Spleen (tissue), 11 donors: ENCODE data around the gene DUS1L. TPM values are rescaled to one million over a fixed set of nuclear protein-coding genes. Genes with fewer than 3 reads are reported as not detected.

Experiments used
- DNase-seq: peaks from one replicate; pipeline ENCODE4 v3.0.0-alpha.2; 2020
- H3K27ac ChIP-seq, 8 donors: fragments of 200-600 bp; sonication (generic) in 7 of 8; 1 replicate in 4 of 8; 2 replicates in 4 of 8; pipeline versions ENCODE4 v1.5.0 to v1.8.0; 2016 to 2021; ENCODE audit warnings: inconsistent platforms in 4 of 8, mild to moderate bottlenecking in 4 of 8, moderate library complexity in 1 of 8
- H3K27me3 ChIP-seq, 7 donors: fragments of 200-600 bp; sonication (generic) in 6 of 7; replicated peaks in 1 of 7; 1 replicate in 4 of 7; 2 replicates in 3 of 7; pipeline versions ENCODE4 v1.5.0 to v1.8.0; 2016 to 2021; ENCODE audit warnings: inconsistent platforms in 3 of 7, mild to moderate bottlenecking in 1 of 7
- H3K36me3 ChIP-seq, 6 donors: fragments of 200-600 bp; sonication (generic) in 5 of 6; 1 replicate in 4 of 6; 2 replicates in 2 of 6; pipeline versions ENCODE4 v1.5.0 to v1.8.0; 2016 to 2021; ENCODE audit warnings: inconsistent platforms in 2 of 6
- H3K4me1 ChIP-seq, 6 donors: fragments of 200-600 bp; sonication (generic) in 5 of 6; 1 replicate in 3 of 6; 2 replicates in 3 of 6; pipeline versions ENCODE4 v1.5.0 to v1.8.0; 2016 to 2021; ENCODE audit warnings: inconsistent platforms in 3 of 6
- H3K4me3 ChIP-seq, 8 donors: fragments of 200-600 bp; sonication (generic) in 7 of 8; 1 replicate in 4 of 8; 2 replicates in 4 of 8; pipeline versions ENCODE4 v1.5.0 to v1.8.0; 2016 to 2021; ENCODE audit warnings: inconsistent platforms in 4 of 8, mild to moderate bottlenecking in 4 of 8, moderate library complexity in 2 of 8
- H3K9me3 ChIP-seq, 8 donors: fragments of 200-600 bp; sonication (generic) in 7 of 8; 1 replicate in 4 of 8; 2 replicates in 4 of 8; pipeline versions ENCODE4 v1.5.0 to v1.8.0; 2016 to 2021; ENCODE audit warnings: inconsistent platforms in 4 of 8
- CTCF ChIP-seq, 11 experiments: fragments of 200-600 bp in 7 of 11; fragments of 450-650 bp in 4 of 11; sonication (generic) in 4 of 11; IDR thresholded peaks in 8 of 11; conservative IDR thresholded peaks in 3 of 11; 1 replicate in 7 of 11; 2 replicates in 4 of 11; pipeline versions ENCODE4 v1.4.0 to v1.8.0; 2016 to 2021; ENCODE audit warnings: antibody characterized with exemption in 11 of 11, inconsistent platforms in 4 of 11, mild to moderate bottlenecking in 1 of 11
- POLR2A ChIP-seq, 3 donors: fragments of 450-650 bp; IDR thresholded peaks; one replicate each; pipeline ENCODE4 v1.5.1; 2017; ENCODE audit warnings: antibody characterized with exemption in 3 of 3, mild to moderate bottlenecking in 1 of 3
- POLR2AphosphoS5 ChIP-seq, 3 donors: sonication (generic); formaldehyde crosslinking; IDR thresholded peaks; one replicate each; pipeline ENCODE4 v1.5.1; 2017; ENCODE audit warnings: antibody characterized with exemption in 3 of 3
- WGBS, 5 donors: extraction: QIAGEN DNeasy Blood & Tissue Kit in 3 of 5; methylation state at CpG; one replicate each; pipeline versions ENCODE4 v1.1.5 to v1.1.7; 2013 to 2018; 5-methylcytosine and 5-hydroxymethylcytosine counted together
- intact Hi-C: fragments of 100-400 bp; cut with DNase I; formaldehyde crosslinking; loops from one replicate; pipeline ENCODE4 v1.15.0; 2023; ENCODE audit warnings: low total_unique reads
- polyA plus RNA-seq, 3 donors: library from polyadenylated mRNA; stranded (reverse); fragments of 200-250 nt; gene quantifications; one replicate each; pipeline ENCODE4 v1.2.1, GENCODE V29; 2013
- total RNA-seq, 7 donors: library from RNA; depleted of rRNA in 3 of 7; stranded (reverse); fragments of >200 nt in 3 of 7; fragmentation: NEBNext Ultra II Directional in 4 of 7; extraction: Animal tissue kit (Norgen Biotek cat#: 25700) in 4 of 7; gene quantifications; one replicate each; pipeline versions ENCODE4 v1.1.0 to v1.2.1, GENCODE V29; 2016 to 2021
- donor health status: healthy with polysubstance abuse.
- donor health status: DM: no; HTN: no; CAD: no; lungs with moderate emphysema.
- donor health status: DM: no; HTN: no; CAD: no.
- donor health status: Bipolar disorder and iron deficiency.
- donor health status: healthy.
- donor health status: DM: no; HTN: no; CAD: no.
- donor health status: DM: yes; HTN: yes; CAD: no.

DUS1L gene
- total and polyA plus RNA-seq, 10 donors: 76.4 to 174 (median 103) TPM

- intact Hi-C loops: no loop called here
- WGBS, 5 donors: 87 to 97% (median 92%) methylated on average over 17 to 38 of the region's 38 CpGs
- peak; percentile 70 for DNase-seq
- no peak overlapping the region for H3K4me3 ChIP-seq
- no peak for TF ChIP-seq POLR2A (IDR thresholded peaks at IDR 0.05)
- TF ChIP-seq CTCF (IDR thresholded peaks at IDR 0.05 in 8 of 11, conservative IDR thresholded peaks at IDR 0.05 in 3 of 11): no peak
- peak in 1 of 3 donors; percentile 7 for TF ChIP-seq POLR2AphosphoS5 (IDR thresholded peaks at IDR 0.05)
- peaks cover 0 to 70% (median 59%) of the 10 kb centered on the region in 6 donors for H3K36me3 ChIP-seq
- H3K27ac ChIP-seq: no peak overlapping the region
- peaks cover 20 to 91% (median 46%) of the 10 kb centered on the region in 6 donors for H3K4me1 ChIP-seq
- H3K27me3 ChIP-seq: no peaks in the 10 kb centered on the region
- H3K9me3 ChIP-seq: no peaks in the 10 kb centered on the region
Measured at GRCh38 chr17:82054351-82055022, 11.1 kb downstream of the DUS1L start.

DNA sequence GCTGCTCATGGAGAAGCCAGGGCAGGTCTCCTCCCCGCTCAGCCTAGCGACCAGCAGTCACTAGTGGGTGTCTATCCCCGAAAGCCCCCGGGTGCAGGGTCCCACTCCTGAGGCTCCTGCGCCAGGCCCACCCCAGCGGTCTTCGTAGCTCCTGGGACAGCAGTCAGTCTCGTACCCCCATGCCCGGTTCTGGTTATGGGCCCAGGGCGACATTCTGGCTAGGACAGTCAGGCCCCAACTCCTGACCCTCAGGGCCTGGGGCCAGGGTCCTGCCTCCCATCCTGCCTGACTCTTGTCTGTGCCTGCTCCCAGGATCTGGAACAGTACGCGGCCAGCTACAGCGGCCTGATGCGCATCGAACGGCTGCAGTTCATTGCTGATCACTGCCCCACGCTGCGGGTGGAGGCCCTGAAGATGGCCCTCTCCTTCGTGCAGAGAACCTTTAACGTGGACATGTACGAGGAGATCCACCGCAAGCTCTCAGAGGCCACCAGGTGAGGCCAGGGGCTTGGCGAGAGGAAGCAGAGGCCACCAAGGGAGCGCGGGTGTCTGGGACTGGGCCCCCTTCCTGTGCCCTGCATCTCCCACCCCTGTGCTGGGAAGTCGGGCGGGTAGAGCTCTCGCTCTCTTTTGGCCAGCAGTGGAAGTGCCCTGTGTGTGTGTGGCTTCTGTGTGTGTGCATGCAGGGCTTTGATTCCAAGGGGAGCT is 11.9 kb downstream of the DUS1L start:
- Histone ChIP-seq H3K9me3 (no peaks in the 10 kb centered on the region), H3K36me3 (peaks cover 0 to 70% (median 53%) of the 10 kb centered on the region in 6 donors), H3K4me3 (peak overlapping the region in 2 of 8 donors; percentile 77 to 94), H3K4me1 (peaks cover 20 to 90% (median 45%) of the 10 kb centered on the region in 6 donors), H3K27me3 (no peaks in the 10 kb centered on the region), H3K27ac (no peak overlapping the region)
- no peak for TF ChIP-seq POLR2AphosphoS5 (IDR thresholded peaks at IDR 0.05)
- TF ChIP-seq POLR2A (IDR thresholded peaks at IDR 0.05): no peak
- TF ChIP-seq CTCF (IDR thresholded peaks at IDR 0.05 in 8 of 11, conservative IDR thresholded peaks at IDR 0.05 in 3 of 11): no peak
- intact Hi-C loops: no loop called here
- DNase-seq: peak; percentile 69
- WGBS, 5 donors: 93 to 97% (median 95%) methylated on average over 19 to 28 of the region's 28 CpGs

DNA sequence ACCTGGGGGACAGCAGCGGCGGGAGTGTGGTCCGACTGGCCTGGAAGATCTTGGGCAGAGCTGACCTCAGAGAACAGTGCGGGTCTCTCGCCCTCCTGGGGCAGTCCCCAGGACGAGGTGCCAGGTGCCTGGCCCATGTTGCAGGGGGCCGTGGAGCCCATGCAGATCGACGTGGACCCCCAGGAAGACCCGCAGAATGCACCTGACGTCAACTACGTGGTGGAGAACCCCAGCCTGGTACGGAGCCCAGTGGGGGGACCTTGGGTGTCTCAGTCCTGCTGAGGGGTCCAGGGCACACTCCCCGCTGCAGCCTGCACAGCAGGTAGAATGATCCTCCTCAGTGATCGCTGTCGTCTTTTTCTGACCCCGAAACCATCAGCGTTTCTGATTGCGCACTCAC is 12.5 kb downstream of the DUS1L start:
- no peaks in the 10 kb centered on the region for H3K9me3 ChIP-seq
- 86 to 96% (median 92%) methylated on average over 10 to 19 of the region's 19 CpGs for WGBS, 5 donors
- peak overlapping the region in 4 of 8 donors; percentile 77 to 94 (median 86) for H3K4me3 ChIP-seq
- no peaks in the 10 kb centered on the region for H3K27me3 ChIP-seq
- H3K27ac ChIP-seq: no peak overlapping the region
- intact Hi-C loops: no loop called here
- peaks cover 20 to 85% (median 44%) of the 10 kb centered on the region in 6 donors for H3K4me1 ChIP-seq
- peak; percentile 69 for DNase-seq
- TF ChIP-seq POLR2A (IDR thresholded peaks at IDR 0.05): no peak
- no peak for TF ChIP-seq POLR2AphosphoS5 (IDR thresholded peaks at IDR 0.05)
- no peak for TF ChIP-seq CTCF (IDR thresholded peaks at IDR 0.05 in 8 of 11, conservative IDR thresholded peaks at IDR 0.05 in 3 of 11)
- peaks cover 0 to 70% (median 48%) of the 10 kb centered on the region in 6 donors for H3K36me3 ChIP-seq

DNA sequence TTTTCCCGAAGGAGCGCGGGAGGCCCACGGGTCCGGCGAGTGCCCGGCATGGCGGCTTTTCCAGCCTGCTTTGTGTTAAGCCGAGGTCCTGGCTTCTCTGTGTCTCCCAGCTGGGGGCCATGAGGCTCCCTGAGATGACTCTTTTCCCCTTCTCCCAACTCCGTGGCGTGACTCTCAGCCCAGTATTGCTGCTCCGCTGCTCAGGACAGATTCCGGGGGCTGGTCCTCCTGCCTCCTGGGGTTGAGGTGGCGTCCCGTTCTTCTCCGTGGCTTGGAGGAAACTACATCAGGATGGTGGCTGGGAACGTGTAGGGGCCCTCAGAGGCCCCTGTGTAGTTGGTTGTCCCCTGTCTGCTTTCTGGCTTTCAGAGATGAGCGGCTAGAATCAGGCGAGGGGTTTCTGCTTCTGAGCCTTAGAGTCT is 13.0 kb downstream of the DUS1L start:
- 29 to 49% (median 35%) methylated on average over 11 to 19 of the region's 19 CpGs for WGBS, 5 donors
- Histone ChIP-seq H3K36me3 (peaks cover 0 to 70% (median 44%) of the 10 kb centered on the region in 6 donors), H3K27ac (peak overlapping the region in 4 of 8 donors; percentile 58 to 83 (median 75)), H3K4me3 (peak overlapping the region; percentile 54 to 94 (median 78)), H3K4me1 (peaks cover 20 to 80% (median 44%) of the 10 kb centered on the region in 6 donors), H3K9me3 (no peaks in the 10 kb centered on the region), H3K27me3 (no peaks in the 10 kb centered on the region)
- TF ChIP-seq POLR2A (IDR thresholded peaks at IDR 0.05): no peak
- no peak for TF ChIP-seq CTCF (IDR thresholded peaks at IDR 0.05 in 8 of 11, conservative IDR thresholded peaks at IDR 0.05 in 3 of 11)
- TF ChIP-seq POLR2AphosphoS5 (IDR thresholded peaks at IDR 0.05): no peak
- intact Hi-C loops: no loop called here
- no peak for DNase-seq
